ENCODE data around the gene DACH1. TPM values are rescaled to one million over a fixed set of nuclear protein-coding genes. Genes with fewer than 3 reads are reported as not detected.

DACH1 gene
- total and polyA plus RNA-seq, 2 donors (not counting 1 experiment from before 2014, with no cell fraction given): 0.02 to 0.33 TPM

DNA sequence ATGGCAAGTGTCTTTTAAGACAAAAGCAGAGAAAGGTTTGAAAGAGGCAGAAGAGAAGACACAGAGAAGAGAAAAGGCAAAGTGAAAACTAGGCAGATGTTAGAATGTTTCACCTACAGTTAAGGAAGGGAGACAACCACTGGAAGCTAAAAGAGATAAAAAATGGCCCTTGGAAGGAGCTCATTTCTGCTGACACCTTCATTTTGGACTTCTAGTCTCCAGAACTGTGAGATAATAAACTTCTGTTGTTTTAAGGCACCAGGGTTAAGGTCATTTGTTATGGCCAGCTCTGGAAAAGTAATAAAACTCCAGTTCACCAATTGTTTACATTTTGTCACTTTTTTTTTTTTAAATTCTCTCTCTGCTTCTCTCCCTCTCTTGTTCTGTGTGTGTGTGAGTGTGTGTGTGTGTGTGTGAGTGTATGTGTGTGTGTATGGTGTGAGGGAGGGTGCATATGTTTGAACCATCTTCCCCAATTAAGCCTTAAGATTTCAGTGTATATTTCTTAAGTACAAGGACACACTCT, 374.6 kb downstream of the DACH1 start:
- Histone ChIP-seq H3K36me3 (ENCODE audit: control insufficient read depth, insufficient read depth, low read length) (no peaks in the 10 kb centered on the region), H3K27ac (ENCODE audit: insufficient read depth, low read length) (no peak overlapping the region), H2AFZ (ENCODE audit: low read length) (no peak overlapping the region), H3K27me3 (ENCODE audit: control insufficient read depth, insufficient read depth, low read length) (no peaks in the 10 kb centered on the region), H3K4me2 (ENCODE audit: extremely low read depth, insufficient read depth, low read length) (no peak overlapping the region), H3K9me3 (ENCODE audit: control insufficient read depth, insufficient read depth, low read depth, low read length) (no peaks in the 10 kb centered on the region), H3K4me1 (ENCODE audit: control insufficient read depth, extremely low read depth, insufficient read depth, low read length) (no peaks in the 10 kb centered on the region), H3K79me2 (ENCODE audit: control insufficient read depth, insufficient read depth, low read length) (no peaks in the 10 kb centered on the region), H3K4me3 (replicated peaks in 1 of 4; ENCODE audit: control extremely low read depth in 1 of 4, insufficient read depth in 1 of 4, low read depth in 3 of 4, low read length in 4 of 4) (no peak overlapping the region), H3K9ac (ENCODE audit: insufficient read depth, low read length) (no peak overlapping the region), H4K20me1 (ENCODE audit: control insufficient read depth, extremely low read depth, insufficient read depth, low read length) (no peaks in the 10 kb centered on the region)
- no peak for DNase-seq (ENCODE audit: low read depth in 2 of 2)
- TF ChIP-seq, protein P1, sequence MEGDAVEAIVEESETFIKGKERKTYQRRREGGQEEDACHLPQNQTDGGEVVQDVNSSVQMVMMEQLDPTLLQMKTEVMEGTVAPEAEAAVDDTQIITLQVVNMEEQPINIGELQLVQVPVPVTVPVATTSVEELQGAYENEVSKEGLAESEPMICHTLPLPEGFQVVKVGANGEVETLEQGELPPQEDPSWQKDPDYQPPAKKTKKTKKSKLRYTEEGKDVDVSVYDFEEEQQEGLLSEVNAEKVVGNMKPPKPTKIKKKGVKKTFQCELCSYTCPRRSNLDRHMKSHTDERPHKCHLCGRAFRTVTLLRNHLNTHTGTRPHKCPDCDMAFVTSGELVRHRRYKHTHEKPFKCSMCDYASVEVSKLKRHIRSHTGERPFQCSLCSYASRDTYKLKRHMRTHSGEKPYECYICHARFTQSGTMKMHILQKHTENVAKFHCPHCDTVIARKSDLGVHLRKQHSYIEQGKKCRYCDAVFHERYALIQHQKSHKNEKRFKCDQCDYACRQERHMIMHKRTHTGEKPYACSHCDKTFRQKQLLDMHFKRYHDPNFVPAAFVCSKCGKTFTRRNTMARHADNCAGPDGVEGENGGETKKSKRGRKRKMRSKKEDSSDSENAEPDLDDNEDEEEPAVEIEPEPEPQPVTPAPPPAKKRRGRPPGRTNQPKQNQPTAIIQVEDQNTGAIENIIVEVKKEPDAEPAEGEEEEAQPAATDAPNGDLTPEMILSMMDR (conservative IDR thresholded peaks at IDR 0.05 in 1 of 2, IDR thresholded peaks at IDR 0.05 in 1 of 2; ENCODE audit: low read depth in 1 of 2, low read length in 2 of 2): no peak
- no peak for TF ChIP-seq EZH2 (IDR thresholded peaks at IDR 0.05; ENCODE audit: low read length, missing control alignments)

DNA sequence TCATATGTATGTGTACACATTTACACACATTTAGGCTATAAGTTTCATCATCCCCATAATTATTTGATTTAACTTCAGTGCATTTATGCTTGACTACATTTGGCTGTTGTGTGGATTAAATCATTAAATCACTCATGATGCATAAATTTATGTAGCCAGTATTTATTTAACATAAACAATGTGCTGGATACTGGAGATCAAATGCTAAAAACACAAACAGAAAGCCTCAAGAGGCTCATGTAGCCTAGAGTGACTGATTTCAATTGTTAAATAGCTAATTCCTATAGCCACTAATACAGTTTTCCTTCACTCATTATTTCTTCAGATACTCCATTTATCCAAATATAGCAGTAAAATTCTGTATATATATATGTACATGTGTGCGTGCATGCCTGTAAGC, 376.0 kb downstream of the DACH1 start:
- H3K79me2 ChIP-seq (ENCODE audit: control insufficient read depth, insufficient read depth, low read length): no peaks in the 10 kb centered on the region
- no peak for DNase-seq (ENCODE audit: low read depth in 2 of 2)
- H3K9me3 ChIP-seq (ENCODE audit: control insufficient read depth, insufficient read depth, low read depth, low read length): no peaks in the 10 kb centered on the region
- no peak overlapping the region for H2AFZ ChIP-seq (ENCODE audit: low read length)
- no peaks in the 10 kb centered on the region for H4K20me1 ChIP-seq (ENCODE audit: control insufficient read depth, extremely low read depth, insufficient read depth, low read length)
- TF ChIP-seq, protein P1 (conservative IDR thresholded peaks at IDR 0.05 in 1 of 2, IDR thresholded peaks at IDR 0.05 in 1 of 2; ENCODE audit: low read depth in 1 of 2, low read length in 2 of 2): no peak
- TF ChIP-seq EZH2 (IDR thresholded peaks at IDR 0.05; ENCODE audit: low read length, missing control alignments): no peak
- H3K36me3 ChIP-seq (ENCODE audit: control insufficient read depth, insufficient read depth, low read length): no peaks in the 10 kb centered on the region
- H3K4me1 ChIP-seq (ENCODE audit: control insufficient read depth, extremely low read depth, insufficient read depth, low read length): no peaks in the 10 kb centered on the region
- H3K9ac ChIP-seq (ENCODE audit: insufficient read depth, low read length): no peak overlapping the region
- H3K27ac ChIP-seq (ENCODE audit: insufficient read depth, low read length): no peak overlapping the region
- no peaks in the 10 kb centered on the region for H3K27me3 ChIP-seq (ENCODE audit: control insufficient read depth, insufficient read depth, low read length)
- H3K4me3 ChIP-seq (replicated peaks in 1 of 4; ENCODE audit: control extremely low read depth in 1 of 4, insufficient read depth in 1 of 4, low read depth in 3 of 4, low read length in 4 of 4): no peak overlapping the region
- H3K4me2 ChIP-seq (ENCODE audit: extremely low read depth, insufficient read depth, low read length): no peak overlapping the region

DNA sequence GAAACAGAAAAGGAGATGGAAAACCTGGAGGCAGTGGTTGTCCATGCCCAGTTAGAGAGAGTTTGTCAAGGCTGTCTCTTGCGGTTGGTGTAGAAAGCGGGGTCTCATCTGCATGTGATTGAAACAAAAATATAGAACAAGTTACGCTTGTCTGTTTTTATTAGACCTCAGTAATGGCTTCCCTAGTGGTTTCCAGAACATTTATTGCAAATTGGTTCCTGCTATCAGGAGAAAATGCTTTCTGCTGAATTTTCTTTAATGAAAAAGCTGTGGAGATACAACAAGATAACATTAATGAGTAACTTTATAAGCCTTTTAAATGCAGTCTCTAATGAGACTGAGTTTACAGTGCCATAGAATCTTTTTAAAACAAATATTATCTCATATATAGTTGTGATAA, 378.0 kb downstream of the DACH1 start:
- H4K20me1 ChIP-seq (ENCODE audit: control insufficient read depth, extremely low read depth, insufficient read depth, low read length): no peaks in the 10 kb centered on the region
- H3K4me3 ChIP-seq (replicated peaks in 1 of 4; ENCODE audit: control extremely low read depth in 1 of 4, insufficient read depth in 1 of 4, low read depth in 3 of 4, low read length in 4 of 4): no peak overlapping the region
- no peaks in the 10 kb centered on the region for H3K9me3 ChIP-seq (ENCODE audit: control insufficient read depth, insufficient read depth, low read depth, low read length)
- H3K27ac ChIP-seq (ENCODE audit: insufficient read depth, low read length): no peak overlapping the region
- no peak overlapping the region for H2AFZ ChIP-seq (ENCODE audit: low read length)
- no peak for DNase-seq (ENCODE audit: low read depth in 2 of 2)
- H3K4me2 ChIP-seq (ENCODE audit: extremely low read depth, insufficient read depth, low read length): no peak overlapping the region
- no peak overlapping the region for H3K9ac ChIP-seq (ENCODE audit: insufficient read depth, low read length)
- no peaks in the 10 kb centered on the region for H3K4me1 ChIP-seq (ENCODE audit: control insufficient read depth, extremely low read depth, insufficient read depth, low read length)
- H3K27me3 ChIP-seq (ENCODE audit: control insufficient read depth, insufficient read depth, low read length): no peaks in the 10 kb centered on the region
- H3K79me2 ChIP-seq (ENCODE audit: control insufficient read depth, insufficient read depth, low read length): no peaks in the 10 kb centered on the region
- H3K36me3 ChIP-seq (ENCODE audit: control insufficient read depth, insufficient read depth, low read length): no peaks in the 10 kb centered on the region
- no peak for TF ChIP-seq EZH2 (IDR thresholded peaks at IDR 0.05; ENCODE audit: low read length, missing control alignments)
- TF ChIP-seq, protein P1 (conservative IDR thresholded peaks at IDR 0.05 in 1 of 2, IDR thresholded peaks at IDR 0.05 in 1 of 2; ENCODE audit: low read depth in 1 of 2, low read length in 2 of 2): no peak

Data from fibroblast of lung (primary cell).